Spleen (tissue), 11 donors: ENCODE measurements around the gene AFAP1L1. TPM values are rescaled to one million over a fixed set of nuclear protein-coding genes. Genes with fewer than 3 reads are reported as not detected.

Experiments used
- DNase-seq: peaks from one replicate; pipeline ENCODE4 v3.0.0-alpha.2; 2020
- H3K27ac ChIP-seq, 8 donors: fragments of 200-600 bp; sonication (generic) in 7 of 8; 1 replicate in 4 of 8; 2 replicates in 4 of 8; pipeline versions ENCODE4 v1.5.0 to v1.8.0; 2016 to 2021; ENCODE audit warnings: inconsistent platforms in 4 of 8, mild to moderate bottlenecking in 4 of 8, moderate library complexity in 1 of 8
- H3K27me3 ChIP-seq, 7 donors: fragments of 200-600 bp; sonication (generic) in 6 of 7; replicated peaks in 1 of 7; 1 replicate in 4 of 7; 2 replicates in 3 of 7; pipeline versions ENCODE4 v1.5.0 to v1.8.0; 2016 to 2021; ENCODE audit warnings: inconsistent platforms in 3 of 7, mild to moderate bottlenecking in 1 of 7
- H3K36me3 ChIP-seq, 6 donors: fragments of 200-600 bp; sonication (generic) in 5 of 6; 1 replicate in 4 of 6; 2 replicates in 2 of 6; pipeline versions ENCODE4 v1.5.0 to v1.8.0; 2016 to 2021; ENCODE audit warnings: inconsistent platforms in 2 of 6
- H3K4me1 ChIP-seq, 6 donors: fragments of 200-600 bp; sonication (generic) in 5 of 6; 1 replicate in 3 of 6; 2 replicates in 3 of 6; pipeline versions ENCODE4 v1.5.0 to v1.8.0; 2016 to 2021; ENCODE audit warnings: inconsistent platforms in 3 of 6
- H3K4me3 ChIP-seq, 8 donors: fragments of 200-600 bp; sonication (generic) in 7 of 8; 1 replicate in 4 of 8; 2 replicates in 4 of 8; pipeline versions ENCODE4 v1.5.0 to v1.8.0; 2016 to 2021; ENCODE audit warnings: inconsistent platforms in 4 of 8, mild to moderate bottlenecking in 4 of 8, moderate library complexity in 2 of 8
- H3K9me3 ChIP-seq, 8 donors: fragments of 200-600 bp; sonication (generic) in 7 of 8; 1 replicate in 4 of 8; 2 replicates in 4 of 8; pipeline versions ENCODE4 v1.5.0 to v1.8.0; 2016 to 2021; ENCODE audit warnings: inconsistent platforms in 4 of 8
- CTCF ChIP-seq, 11 experiments: fragments of 200-600 bp in 7 of 11; fragments of 450-650 bp in 4 of 11; sonication (generic) in 4 of 11; IDR thresholded peaks in 8 of 11; conservative IDR thresholded peaks in 3 of 11; 1 replicate in 7 of 11; 2 replicates in 4 of 11; pipeline versions ENCODE4 v1.4.0 to v1.8.0; 2016 to 2021; ENCODE audit warnings: antibody characterized with exemption in 11 of 11, inconsistent platforms in 4 of 11, mild to moderate bottlenecking in 1 of 11
- POLR2A ChIP-seq, 3 donors: fragments of 450-650 bp; IDR thresholded peaks; one replicate each; pipeline ENCODE4 v1.5.1; 2017; ENCODE audit warnings: antibody characterized with exemption in 3 of 3, mild to moderate bottlenecking in 1 of 3
- POLR2AphosphoS5 ChIP-seq, 3 donors: sonication (generic); formaldehyde crosslinking; IDR thresholded peaks; one replicate each; pipeline ENCODE4 v1.5.1; 2017; ENCODE audit warnings: antibody characterized with exemption in 3 of 3
- WGBS, 5 donors: extraction: QIAGEN DNeasy Blood & Tissue Kit in 3 of 5; methylation state at CpG; one replicate each; pipeline versions ENCODE4 v1.1.5 to v1.1.7; 2013 to 2018; 5-methylcytosine and 5-hydroxymethylcytosine counted together
- intact Hi-C: fragments of 100-400 bp; cut with DNase I; formaldehyde crosslinking; loops from one replicate; pipeline ENCODE4 v1.15.0; 2023; ENCODE audit warnings: low total_unique reads
- polyA plus RNA-seq, 3 donors: library from polyadenylated mRNA; stranded (reverse); fragments of 200-250 nt; gene quantifications; one replicate each; pipeline ENCODE4 v1.2.1, GENCODE V29; 2013
- total RNA-seq, 7 donors: library from RNA; depleted of rRNA in 3 of 7; stranded (reverse); fragments of >200 nt in 3 of 7; fragmentation: NEBNext Ultra II Directional in 4 of 7; extraction: Animal tissue kit (Norgen Biotek cat#: 25700) in 4 of 7; gene quantifications; one replicate each; pipeline versions ENCODE4 v1.1.0 to v1.2.1, GENCODE V29; 2016 to 2021
- donor health status: healthy with polysubstance abuse.
- donor health status: DM: no; HTN: no; CAD: no; lungs with moderate emphysema.
- donor health status: DM: no; HTN: no; CAD: no.
- donor health status: Bipolar disorder and iron deficiency.
- donor health status: healthy.
- donor health status: DM: no; HTN: no; CAD: no.
- donor health status: DM: yes; HTN: yes; CAD: no.

Gene AFAP1L1
- total and polyA plus RNA-seq, 10 donors, result 1.7 to 21.8 (median 10.3) TPM

- no peak for TF ChIP-seq CTCF (IDR thresholded peaks at IDR 0.05 in 8 of 11, conservative IDR thresholded peaks at IDR 0.05 in 3 of 11)
- TF ChIP-seq POLR2AphosphoS5 (IDR thresholded peaks at IDR 0.05), result no peak
- no peak for TF ChIP-seq POLR2A (IDR thresholded peaks at IDR 0.05)
- H3K4me3 ChIP-seq, result no peak overlapping the region
- WGBS, 5 donors, result 76 to 94% (median 86%) methylated on average over 3 of the region's 3 CpGs
- H3K9me3 ChIP-seq, result peaks cover 0 to 6% (median 0%) of the 10 kb centered on the region in 8 donors
- H3K27ac ChIP-seq, result no peak overlapping the region
- H3K4me1 ChIP-seq, result peaks cover 0 to 36% (median 18%) of the 10 kb centered on the region in 6 donors
- no peak for DNase-seq
- peaks cover 0 to 21% (median 0%) of the 10 kb centered on the region in 6 donors for H3K36me3 ChIP-seq
- peaks cover 0 to 15% (median 0%) of the 10 kb centered on the region in 7 donors for H3K27me3 ChIP-seq
- intact Hi-C loops, result no loop called here
Measured at GRCh38 chr5:149242339-149242738, 29.3 kb upstream of the AFAP1L1 start.

GRCh38 chr5:149246906-149247305, 24.8 kb upstream of the AFAP1L1 start:
- no peak for TF ChIP-seq CTCF (IDR thresholded peaks at IDR 0.05 in 8 of 11, conservative IDR thresholded peaks at IDR 0.05 in 3 of 11)
- no peak for TF ChIP-seq POLR2A (IDR thresholded peaks at IDR 0.05)
- TF ChIP-seq POLR2AphosphoS5 (IDR thresholded peaks at IDR 0.05), result no peak
- intact Hi-C loops, result no loop called here
- Histone ChIP-seq H3K4me3 (no peak overlapping the region), H3K4me1 (no peaks in the 10 kb centered on the region), H3K36me3 (peaks cover 0 to 38% (median 0%) of the 10 kb centered on the region in 6 donors), H3K27me3 (peaks cover 0 to 11% (median 0%) of the 10 kb centered on the region in 7 donors), H3K27ac (no peak overlapping the region), H3K9me3 (peaks cover 0 to 6% (median 0%) of the 10 kb centered on the region in 8 donors)
- WGBS, 5 donors, result 81 to 96% (median 89%) methylated on average over 4 of the region's 4 CpGs
- DNase-seq, result no peak

- intact Hi-C loops, result no loop called here
- no peaks in the 10 kb centered on the region for H3K4me1 ChIP-seq
- H3K27me3 ChIP-seq, result peaks cover 0 to 11% (median 0%) of the 10 kb centered on the region in 7 donors
- H3K27ac ChIP-seq, result no peak overlapping the region
- no peak for DNase-seq
- H3K4me3 ChIP-seq, result no peak overlapping the region
- WGBS, 5 donors, result 89 to 95% (median 93%) methylated on average over 8 of the region's 8 CpGs
- H3K9me3 ChIP-seq, result peaks cover 0 to 6% (median 0%) of the 10 kb centered on the region in 8 donors
- H3K36me3 ChIP-seq, result peaks cover 0 to 42% (median 0%) of the 10 kb centered on the region in 6 donors
- no peak for TF ChIP-seq CTCF (IDR thresholded peaks at IDR 0.05 in 8 of 11, conservative IDR thresholded peaks at IDR 0.05 in 3 of 11)
- no peak for TF ChIP-seq POLR2AphosphoS5 (IDR thresholded peaks at IDR 0.05)
- no peak for TF ChIP-seq POLR2A (IDR thresholded peaks at IDR 0.05)
Measured at GRCh38 chr5:149247726-149248125, 23.9 kb upstream of the AFAP1L1 start.

- no peak overlapping the region for H3K27ac ChIP-seq
- H3K36me3 ChIP-seq, result peaks cover 0 to 35% (median 0%) of the 10 kb centered on the region in 6 donors
- peak; percentile 56 for DNase-seq
- H3K27me3 ChIP-seq, result peaks cover 0 to under 1% (median 0%) of the 10 kb centered on the region in 7 donors
- H3K4me3 ChIP-seq, result no peak overlapping the region
- intact Hi-C loops, result no loop called here
- H3K4me1 ChIP-seq, result no peaks in the 10 kb centered on the region
- TF ChIP-seq POLR2AphosphoS5 (IDR thresholded peaks at IDR 0.05) (no peak), CTCF (IDR thresholded peaks at IDR 0.05 in 8 of 11, conservative IDR thresholded peaks at IDR 0.05 in 3 of 11) (no peak), POLR2A (IDR thresholded peaks at IDR 0.05) (no peak)
- WGBS, 5 donors, result 64 to 86% (median 73%) methylated on average over 4 of the region's 4 CpGs
- H3K9me3 ChIP-seq, result peaks cover 0 to 6% (median 0%) of the 10 kb centered on the region in 8 donors
Measured at GRCh38 chr5:149251546-149251945, 20.1 kb upstream of the AFAP1L1 start.
